Activated CD8-positive, alpha-beta memory T cell treated with anti-CD3 and anti-CD28 coated beads, Interleukin-2, amount 50 U/mL, for 1 hour (primary cell): ENCODE measurements around the gene FAM117A.
"Not testable (repeated sequence)": the region's sequence is repeated elsewhere in the genome, so short reads cannot be mapped to it uniquely, and the experiment has no call there.

ENCODE experiments used
- DNase-seq: peaks from one replicate; pipeline ENCODE4 v3.0.0-alpha.2; 2020; ENCODE audit errors: extremely low read depth

The FAM117A gene

GRCh38 chr17:49762151-49762941 lies 1.6 kb downstream of the FAM117A start:
- DNase-seq = no peak

DNA sequence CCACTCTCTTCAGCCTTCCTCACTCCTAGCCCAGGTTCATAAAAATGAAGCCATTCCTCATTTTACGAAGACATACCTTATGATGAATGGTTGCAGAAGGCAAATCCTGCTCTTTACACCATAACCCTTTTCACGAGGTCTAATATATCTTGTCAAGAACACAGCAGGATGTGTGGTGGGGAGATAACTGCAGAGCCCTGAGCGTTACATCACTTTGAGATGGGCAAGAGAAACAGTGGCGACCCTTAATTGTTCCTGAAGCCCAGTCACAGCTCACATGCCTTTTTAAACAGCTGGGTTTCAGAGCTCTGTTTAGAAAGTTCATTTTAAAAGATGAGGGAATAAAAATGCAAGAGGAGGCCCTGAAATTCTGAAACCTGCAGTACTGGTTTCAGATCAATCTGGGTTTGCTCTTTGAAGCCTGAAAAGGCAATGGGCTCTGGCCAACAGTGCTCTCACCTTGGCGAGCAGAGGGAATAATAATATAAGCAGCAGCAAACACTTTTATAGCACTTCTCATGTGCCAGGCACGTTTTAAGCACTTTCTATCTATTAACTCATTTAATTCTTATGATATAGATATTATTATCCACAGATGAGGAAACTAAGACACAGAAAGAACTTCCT lies 2.9 kb downstream of the FAM117A start:
- DNase-seq = no peak

GRCh38 chr17:49760296-49760695 lies 3.6 kb downstream of the FAM117A start:
- DNase-seq = no peak

DNA sequence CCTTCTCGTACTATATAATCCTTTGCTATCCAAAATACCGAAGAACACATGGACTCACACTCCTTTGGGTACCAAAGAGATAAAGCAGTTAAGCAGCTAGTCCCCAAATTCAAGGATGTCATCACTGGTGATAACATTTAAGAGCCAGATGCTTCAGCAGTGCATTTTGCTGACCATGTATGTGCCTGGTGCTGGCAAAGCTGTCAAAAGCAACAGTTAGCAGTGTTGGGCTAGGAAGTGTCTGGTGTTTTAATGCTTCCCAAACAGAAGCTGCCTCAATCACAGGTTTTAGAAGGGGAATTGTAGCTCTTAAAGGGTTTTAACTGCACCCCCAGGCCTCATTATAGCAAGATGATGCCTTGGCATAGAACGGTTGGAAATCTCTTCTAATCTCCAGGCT lies 4.7 kb downstream of the FAM117A start:
- no peak for DNase-seq

- not testable (repeated sequence) for DNase-seq
Measured at GRCh38 chr17:49758464-49759010, 5.4 kb downstream of the FAM117A start.

- DNase-seq = no peak
Measured at GRCh38 chr17:49757151-49757777, 6.7 kb downstream of the FAM117A start.

- no peak for DNase-seq
Measured at GRCh38 chr17:49756323-49757150, 7.4 kb downstream of the FAM117A start.

- no peak for DNase-seq
Measured at GRCh38 chr17:49755663-49756283, 8.2 kb downstream of the FAM117A start.

- no peak for DNase-seq
Measured at GRCh38 chr17:49753959-49754391, 10.0 kb downstream of the FAM117A start.

- no peak for DNase-seq
Measured at GRCh38 chr17:49752508-49752907, 11.4 kb downstream of the FAM117A start.

- no peak for DNase-seq
Measured at GRCh38 chr17:49749730-49750129, 14.2 kb downstream of the FAM117A start.

DNA sequence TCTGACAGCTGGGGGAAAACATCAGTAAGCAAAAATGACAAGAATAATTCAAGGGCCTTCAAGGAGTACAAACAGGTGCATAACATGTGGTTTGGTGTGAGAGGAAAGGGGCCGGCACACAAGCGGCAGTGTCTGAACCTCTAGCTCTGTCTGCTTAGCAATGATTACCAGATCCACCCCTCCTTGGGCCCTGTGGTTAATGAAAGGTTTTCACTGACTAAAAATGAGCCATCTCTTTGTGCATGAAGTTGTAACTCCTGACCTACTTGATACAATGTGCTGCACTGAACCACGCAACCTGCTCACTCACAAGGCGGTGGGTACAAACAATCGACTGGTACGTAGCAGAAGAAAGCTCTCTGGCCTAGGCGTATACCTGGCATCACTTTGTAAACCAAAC lies 15.1 kb downstream of the FAM117A start:
- DNase-seq = no peak

GRCh38 chr17:49748223-49748622 lies 15.7 kb downstream of the FAM117A start:
- DNase-seq = no peak

GRCh38 chr17:49747632-49748031 lies 16.3 kb downstream of the FAM117A start:
- no peak for DNase-seq

GRCh38 chr17:49746791-49747490 lies 17.0 kb downstream of the FAM117A start:
- no peak for DNase-seq

GRCh38 chr17:49745175-49746139 lies 18.5 kb downstream of the FAM117A start:
- DNase-seq = no peak

- DNase-seq = no peak
Measured at GRCh38 chr17:49742166-49742638, 21.7 kb downstream of the FAM117A start.

DNA sequence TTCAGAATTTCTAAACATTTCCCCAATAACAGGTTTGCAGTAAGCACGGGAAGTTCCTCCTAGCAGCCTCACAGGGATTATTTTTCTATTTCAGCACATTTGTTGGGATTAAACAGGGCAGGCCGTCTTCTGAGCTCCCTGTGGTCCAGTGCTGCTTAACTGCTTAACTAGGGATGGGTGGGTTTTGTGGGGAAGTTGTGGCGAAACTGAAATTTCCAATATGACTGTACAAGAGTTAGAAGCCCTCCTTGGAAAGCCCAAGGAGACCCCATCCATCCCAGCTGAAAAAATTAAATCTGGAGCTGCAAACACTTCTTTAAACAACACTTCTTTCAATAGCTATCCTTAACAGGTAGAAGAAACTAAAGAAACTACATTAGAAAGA lies 22.2 kb downstream of the FAM117A start:
- DNase-seq = no peak

GRCh38 chr17:49741009-49741691 lies 22.8 kb downstream of the FAM117A start:
- no peak for DNase-seq
